T-helper 2 cell treated with Interferon-gamma antibody and Interleukin-4, amounts not matched to agents 100 ng/mL and 5 ng/mL, for 36 hours (primary cell): ENCODE results near the gene ANKH. TPM values are rescaled to one million over a fixed set of nuclear protein-coding genes. Genes with fewer than 3 reads are reported as not detected.

Experiments
- intact Hi-C: fragments of 100-400 bp; cut with micrococcal nuclease; formaldehyde crosslinking; loops from one replicate; pipeline ENCODE4 v1.15.1; 2023
- total RNA-seq: library from RNA; stranded (reverse); gene quantifications from 2 replicates; pipeline ENCODE4 v1.2.3, GENCODE V29; 2022

Gene ANKH
- total RNA-seq, 1 donor from 2014 or later, result 74.8 TPM

DNA sequence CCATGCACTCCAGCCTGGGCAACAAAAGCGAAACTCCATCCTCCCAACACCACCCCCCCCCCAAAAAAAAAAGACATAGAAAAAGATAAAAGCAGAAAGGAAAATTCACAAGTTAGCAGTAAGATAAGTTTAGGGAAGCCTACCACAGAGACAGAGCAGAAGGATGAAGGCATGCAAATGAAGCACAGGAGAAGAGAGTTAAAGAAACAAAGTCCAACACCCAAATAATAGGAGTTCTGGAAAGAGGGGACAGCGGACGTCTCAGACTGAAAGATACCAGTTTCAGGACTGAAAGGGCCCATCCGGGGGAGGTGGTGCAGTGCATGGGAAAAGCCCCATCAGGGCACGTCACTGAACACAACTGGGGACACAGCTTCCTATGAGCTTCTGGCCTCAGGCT is 152.8 kb downstream of the ANKH start:
- intact Hi-C loops, result no loop called here

DNA sequence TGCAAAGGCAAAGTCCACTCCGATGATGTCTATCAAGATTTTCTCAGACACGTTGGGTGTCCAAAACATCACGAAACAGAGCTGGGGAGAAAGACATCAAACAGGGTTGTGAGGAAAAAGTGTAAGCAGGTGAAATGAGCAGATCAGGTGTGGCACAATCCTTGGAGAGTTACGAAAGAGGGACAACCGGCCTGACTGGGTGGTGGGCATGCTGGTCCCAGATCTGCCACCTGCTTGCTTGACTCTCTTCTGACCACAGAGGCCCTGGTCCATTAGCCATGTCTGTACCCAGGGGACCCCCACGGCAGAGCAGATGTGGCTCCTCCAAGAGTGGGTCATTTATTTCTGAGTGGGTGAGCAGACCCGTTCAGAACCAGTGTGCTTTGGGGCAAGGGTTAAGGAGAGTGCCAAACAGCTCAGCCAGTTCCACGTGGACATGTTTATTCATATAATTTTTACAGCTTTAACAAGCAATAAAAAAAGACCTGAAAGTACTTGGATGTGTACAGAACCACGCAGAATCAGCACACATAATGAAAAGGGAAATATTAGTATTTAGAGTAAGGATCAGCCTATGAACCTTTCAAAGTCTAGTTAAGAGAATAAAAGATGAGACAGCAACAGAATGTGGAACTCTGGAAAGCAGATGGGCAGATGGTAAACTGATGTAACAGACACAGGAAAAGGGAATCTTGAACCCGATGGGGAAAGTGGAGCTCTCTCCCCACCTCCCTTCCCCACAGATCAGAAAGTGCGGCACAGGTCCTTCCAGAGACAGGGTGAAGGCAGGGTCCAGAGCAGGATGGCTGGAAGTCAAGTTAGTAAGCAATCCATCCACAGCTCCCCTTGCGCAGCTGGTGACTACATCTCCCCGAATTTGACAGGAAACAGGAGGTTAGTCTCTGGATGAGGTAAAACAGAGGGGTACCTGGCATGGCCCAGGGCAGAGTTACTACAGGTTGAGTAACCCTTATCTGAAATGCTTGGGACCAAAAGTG is 154.5 kb downstream of the ANKH start:
- intact Hi-C loops, result no loop called here

DNA sequence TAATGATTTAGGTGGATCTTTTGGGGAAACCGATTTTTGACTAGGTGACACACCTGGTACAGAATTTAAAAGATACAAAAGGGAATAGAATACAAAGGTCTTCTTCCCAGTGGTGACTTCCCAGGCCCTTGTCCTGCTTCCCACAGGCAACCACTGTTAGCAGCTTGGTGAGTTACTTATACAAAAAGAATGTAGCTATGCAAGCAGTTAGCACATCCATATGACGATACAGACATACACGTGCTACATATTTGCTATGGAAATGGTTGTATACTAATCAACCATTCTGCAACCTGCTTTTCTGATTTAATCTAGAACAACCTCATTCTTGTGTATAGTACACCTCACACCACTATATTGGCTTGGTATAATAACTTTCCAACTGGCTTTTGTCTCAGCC is 156.1 kb downstream of the ANKH start:
- intact Hi-C loops, result no loop called here

DNA sequence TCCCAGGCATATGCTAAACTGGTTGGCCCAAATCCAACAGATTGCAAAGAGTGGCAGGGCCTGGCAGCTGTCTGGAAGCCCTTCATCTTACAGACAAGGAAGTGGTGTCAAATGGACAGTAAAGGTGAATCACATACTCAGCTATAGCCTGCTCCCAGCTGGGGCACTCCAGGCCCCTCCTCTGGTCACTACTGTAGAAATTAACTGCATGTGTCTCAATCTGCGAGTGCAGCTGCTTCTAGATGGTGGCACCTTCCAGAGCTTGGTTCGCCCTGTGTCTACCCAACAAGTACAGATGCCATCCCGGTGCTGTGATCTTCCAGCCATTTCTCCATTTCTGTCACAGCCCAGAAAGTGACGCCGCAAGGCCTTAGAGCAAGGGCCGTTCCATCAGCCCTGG is 156.9 kb downstream of the ANKH start:
- intact Hi-C loops, result no loop called here

DNA sequence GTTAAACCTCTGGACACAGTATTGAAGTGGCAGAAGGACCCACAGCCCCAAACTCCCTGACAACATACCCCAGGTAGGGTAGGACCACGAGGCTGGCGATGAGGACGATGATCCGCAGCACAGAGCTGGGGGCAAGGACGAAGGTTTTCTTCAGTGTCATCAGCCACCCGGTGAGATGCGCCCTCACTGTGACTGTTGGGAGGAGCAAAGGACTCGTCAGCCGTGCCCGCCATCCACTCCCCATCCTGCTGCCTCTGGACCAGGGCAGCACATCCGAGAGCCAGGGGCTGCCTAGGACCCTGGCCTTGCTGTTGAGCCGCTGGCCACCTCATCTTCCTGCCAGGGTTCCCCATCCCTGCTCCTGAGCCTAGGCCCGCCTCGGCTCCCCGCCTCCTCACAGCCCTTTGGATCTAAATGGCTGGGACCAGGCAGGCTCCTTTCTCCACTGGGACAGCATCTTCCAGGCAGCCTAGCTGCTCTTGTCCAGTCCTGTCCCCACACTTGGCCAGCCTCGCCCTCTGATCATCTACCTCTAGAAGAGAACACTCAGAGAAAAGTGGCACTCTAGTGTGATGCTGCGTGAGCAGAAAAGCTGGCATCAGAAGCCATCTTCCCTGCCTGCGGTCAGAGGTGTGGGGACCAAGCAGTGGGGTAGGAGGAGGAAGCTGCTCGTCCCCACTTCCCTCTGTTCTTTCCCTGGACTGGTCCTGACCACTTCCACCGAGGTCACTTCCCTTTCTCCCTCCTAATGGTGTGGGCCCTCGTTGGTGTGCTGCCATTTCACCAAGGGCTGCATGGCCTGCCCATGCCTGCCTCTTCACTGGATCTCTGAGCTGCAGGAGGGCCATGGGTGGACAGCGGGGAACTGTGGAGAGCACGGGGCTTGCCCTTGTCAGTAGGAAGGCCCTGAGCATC is 157.8 kb downstream of the ANKH start:
- intact Hi-C loops, result no loop called here

- intact Hi-C loops, result no loop called here
Measured at GRCh38 chr5:14712666-14713065, 158.9 kb downstream of the ANKH start.

GRCh38 chr5:14712131-14712530 is 159.4 kb downstream of the ANKH start:
- intact Hi-C loops, result no loop called here

DNA sequence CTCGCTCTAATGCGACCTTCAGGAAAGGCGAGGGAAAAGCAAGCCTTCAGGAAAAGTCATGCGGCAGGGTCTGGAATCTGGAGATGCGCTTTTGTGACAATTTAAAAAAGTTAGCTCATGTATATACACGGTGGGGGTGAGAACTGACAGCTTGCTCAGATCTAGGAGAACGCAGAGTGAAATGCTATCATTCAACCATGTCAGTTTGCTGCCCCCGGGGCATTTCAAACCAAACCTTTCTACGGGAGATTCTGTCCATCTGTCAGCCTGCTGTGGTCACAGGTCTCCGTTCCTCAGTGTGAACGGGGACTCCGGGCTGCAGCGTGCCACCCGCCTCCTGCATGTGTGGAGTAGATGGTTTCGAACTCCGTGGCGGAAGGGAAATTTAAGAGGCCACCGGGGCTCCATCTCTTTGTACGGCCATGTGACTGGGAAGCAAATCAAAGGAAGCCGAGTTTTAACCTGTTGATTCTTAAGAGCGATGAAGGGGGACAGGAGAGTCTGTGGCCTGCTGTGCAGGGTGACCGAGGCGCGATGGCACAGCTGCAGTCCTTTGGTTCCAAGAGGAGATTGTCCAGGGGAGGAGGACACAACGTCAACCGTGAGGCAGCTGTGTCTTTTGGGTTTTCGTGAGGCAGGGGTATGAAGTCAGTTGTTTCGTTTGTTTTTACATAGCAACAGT is 161.1 kb downstream of the ANKH start:
- intact Hi-C loops, result no loop called here

GRCh38 chr5:14708551-14708950 is 163.0 kb downstream of the ANKH start:
- intact Hi-C loops, result loop anchor here (5.0 kb wide), 2 partner anchors 126 to 341 kb away; partner anchors contain the start of gene OTULINL

DNA sequence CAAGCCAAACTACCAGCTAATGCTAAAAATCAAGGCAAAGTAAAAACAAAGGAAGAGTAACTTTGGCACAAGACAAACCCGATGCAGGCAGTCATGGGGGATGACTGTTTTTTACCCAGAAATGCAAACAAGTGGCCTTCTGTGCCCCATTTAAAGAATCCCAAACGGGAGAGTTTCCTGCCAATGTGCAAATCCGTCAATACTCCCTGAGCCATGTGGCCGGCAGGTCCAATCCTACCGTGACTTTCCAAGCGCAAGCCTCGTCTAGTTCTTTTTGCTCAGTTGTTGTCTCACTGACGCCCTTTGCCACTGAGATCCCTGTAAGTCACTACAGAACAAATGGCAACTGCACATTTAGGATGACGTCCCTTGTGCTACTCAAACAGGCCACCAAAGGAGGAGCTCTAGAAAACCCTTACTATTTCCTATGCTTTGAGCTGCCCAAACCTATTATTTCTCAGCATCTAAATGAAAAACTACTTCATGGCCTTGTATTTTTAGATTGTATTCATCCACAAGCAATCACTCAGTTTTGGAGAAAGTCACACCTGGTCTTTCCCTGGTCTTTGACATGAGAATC is 163.7 kb downstream of the ANKH start:
- intact Hi-C loops, result loop anchor here (5.0 kb wide), 2 partner anchors 126 to 341 kb away; partner anchors contain the start of gene OTULINL

DNA sequence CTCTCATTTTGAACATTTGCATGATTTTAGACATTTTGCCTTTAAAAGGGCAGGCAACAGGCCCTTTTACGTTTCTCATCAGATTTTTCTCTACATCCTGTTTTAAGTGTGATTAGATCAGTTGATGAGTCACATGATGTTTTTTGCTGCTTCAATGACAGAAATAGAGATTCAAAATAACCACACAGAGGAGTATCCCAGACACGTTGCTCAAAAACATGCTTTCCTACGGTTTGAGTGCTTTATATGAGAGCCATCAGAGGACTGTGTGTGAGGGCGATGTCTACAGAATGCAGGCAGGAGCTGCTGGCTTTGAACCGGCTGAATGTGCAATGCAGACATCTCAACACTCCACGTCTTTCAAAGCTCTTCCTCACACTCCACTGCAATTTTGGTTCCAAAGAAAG is 165.0 kb downstream of the ANKH start:
- intact Hi-C loops, result loop anchor here (1.0 to 5.0 kb wide), 7 partner anchors 21 to 339 kb away; partner anchors contain the start of genes ANKH, OTULIN and OTULINL

DNA sequence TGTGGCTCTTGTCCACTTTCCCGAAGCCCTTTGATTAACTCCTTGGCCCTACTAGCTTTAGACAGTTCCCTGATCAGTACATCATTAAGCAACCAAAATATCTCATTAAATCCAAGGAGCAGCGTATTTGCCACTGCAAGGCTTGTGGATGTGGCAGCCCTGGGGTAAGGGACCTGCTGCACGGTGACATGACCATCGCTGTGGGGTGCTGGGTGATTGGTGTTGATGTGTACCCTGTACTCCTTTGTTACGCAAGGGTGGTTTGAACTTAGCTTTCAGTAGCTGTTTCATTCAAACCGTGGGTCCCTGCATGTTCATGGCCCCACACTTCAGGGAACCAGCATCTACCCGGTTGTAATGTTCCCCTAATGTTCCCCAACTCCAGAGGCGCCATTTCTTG is 166.0 kb downstream of the ANKH start:
- intact Hi-C loops, result loop anchor here (5.0 kb wide), 2 partner anchors 123 to 338 kb away; partner anchors contain the start of gene OTULINL

DNA sequence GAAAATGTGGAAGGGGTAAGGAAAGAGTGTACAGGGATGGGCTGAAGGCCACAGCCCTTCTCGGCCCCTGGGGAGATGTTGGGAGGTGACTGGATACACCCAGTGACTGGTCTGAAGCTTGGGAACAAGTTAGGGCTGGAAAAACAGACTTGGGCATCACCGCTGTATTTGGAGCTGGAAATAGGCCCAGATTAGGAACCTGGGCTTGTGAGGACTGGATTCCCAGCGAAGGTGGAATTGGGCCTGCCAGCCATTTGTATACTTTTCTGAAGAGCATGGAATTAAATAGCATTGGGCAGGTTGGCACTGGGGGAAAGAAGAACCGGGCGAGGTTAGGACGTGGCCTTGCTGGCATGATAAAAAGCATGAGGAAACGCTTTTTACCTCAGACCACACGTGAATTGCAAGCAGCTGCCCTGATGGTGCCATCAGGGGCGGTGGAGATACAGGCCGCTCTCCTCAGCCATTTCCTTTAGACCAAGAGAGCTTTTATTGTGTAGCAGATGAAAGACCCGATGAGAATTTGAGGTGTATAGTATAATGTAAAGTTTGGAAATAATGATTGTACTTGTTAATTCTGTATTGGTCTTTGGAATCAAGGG is 169.2 kb downstream of the ANKH start:
- intact Hi-C loops, result no loop called here

DNA sequence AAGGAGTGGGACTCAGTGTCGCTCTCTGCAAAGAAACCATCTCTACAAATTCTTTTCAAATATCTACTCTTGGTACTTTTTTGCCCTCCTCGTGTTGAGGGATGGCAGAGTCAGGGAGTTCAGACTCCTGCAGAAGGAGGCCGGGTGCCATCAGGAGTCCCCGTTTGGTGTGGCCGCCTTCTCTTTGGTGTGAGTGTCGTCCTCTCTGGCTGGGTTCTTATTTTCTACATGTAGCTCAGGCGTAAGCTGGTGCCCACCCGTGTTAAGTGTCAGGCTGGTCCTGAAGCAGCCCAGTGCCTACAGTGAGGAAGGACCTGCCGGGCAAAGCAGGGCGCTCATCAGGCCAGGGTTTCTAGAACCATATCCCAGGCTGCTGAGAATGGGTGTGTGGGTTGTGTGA is 170.0 kb downstream of the ANKH start:
- intact Hi-C loops, result no loop called here

GRCh38 chr5:14700478-14701436 is 170.8 kb downstream of the ANKH start:
- intact Hi-C loops, result no loop called here

DNA sequence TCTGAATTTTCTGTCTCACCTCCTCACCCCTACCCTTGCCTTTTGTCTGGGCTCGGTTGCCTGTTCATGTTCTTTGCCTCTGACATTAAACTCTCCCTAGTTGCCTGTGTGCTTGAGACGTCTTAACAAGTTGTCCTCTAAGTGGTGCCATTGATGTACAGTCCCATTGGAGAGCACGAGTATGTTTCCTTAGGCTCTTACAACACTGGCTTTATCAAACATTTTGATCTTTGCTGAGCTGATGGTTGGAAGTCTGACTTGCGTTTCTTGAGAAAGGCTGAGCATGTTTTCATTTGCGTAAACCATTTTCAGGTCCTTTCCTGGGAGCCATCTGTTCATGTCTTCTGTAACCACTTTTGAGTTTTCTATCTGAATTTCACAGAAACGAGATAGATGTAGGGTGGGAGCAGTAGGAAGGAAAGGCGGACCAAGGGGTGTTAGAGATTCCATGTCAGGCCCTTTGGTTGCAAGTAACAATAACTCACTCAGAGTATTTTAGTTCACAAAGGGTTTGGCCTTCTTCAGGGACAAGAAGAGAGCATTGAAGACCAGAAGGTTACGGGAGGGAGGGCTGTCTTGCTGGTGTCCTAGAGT is 171.7 kb downstream of the ANKH start:
- intact Hi-C loops, result no loop called here

DNA sequence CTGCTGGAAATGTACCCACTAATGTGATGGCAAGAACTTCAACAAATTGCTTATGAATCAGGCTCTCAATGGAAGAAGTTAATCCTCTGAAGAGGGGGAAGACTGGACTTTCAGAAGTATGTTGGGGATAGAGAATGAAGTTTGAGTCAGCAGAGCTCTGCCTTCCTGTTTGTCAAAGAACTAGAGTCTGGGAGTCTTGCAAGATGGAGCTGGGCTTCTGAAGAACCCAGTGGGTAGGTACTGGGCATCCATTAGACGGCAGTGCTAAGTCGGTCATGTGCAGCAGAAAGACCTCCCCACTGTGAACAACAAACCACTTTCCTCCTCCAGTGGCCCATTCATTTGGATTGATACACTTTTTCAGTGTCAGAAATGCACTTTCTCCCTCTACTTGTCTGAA is 172.4 kb downstream of the ANKH start:
- intact Hi-C loops, result no loop called here

DNA sequence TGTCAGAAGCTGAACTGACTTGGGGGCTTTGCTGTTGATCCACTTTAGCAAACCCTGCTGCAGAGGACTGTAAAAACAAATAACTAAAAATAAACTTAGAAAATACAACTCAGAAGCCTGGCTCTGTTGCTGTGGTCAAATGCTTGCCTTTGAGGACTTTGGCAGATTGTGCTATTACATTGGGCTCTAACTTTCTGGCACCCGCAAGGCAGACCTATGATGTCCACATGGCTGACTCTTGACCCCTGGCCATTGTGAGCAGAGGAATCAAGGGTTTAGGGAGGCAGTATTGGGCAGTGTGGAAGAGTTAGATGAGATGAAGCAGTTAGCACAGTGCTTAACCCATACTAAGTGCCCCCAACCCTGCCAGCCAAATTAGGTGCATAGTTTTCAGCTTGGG is 173.1 kb downstream of the ANKH start:
- intact Hi-C loops, result no loop called here

- intact Hi-C loops, result no loop called here
Measured at GRCh38 chr5:14696851-14697250, 174.7 kb downstream of the ANKH start.
